K562 (cell line): ENCODE measurements around the gene WDR90. TPM values are rescaled to one million over a fixed set of nuclear protein-coding genes. Genes with fewer than 3 reads are reported as not detected.
A peak's percentile ranks its signal among the peaks of the same experiment; 100 is the strongest.

Experiments used
- ATAC-seq: fragments of 200-7000 bp; cut with Tn5 transposase; 3 replicates; pipeline ENCODE4 v1.9.1; 2020; ENCODE audit warnings: moderate library complexity
- BruUV-seq: library from RNA; stranded (reverse); fragments of 400-500 nt; replicated peaks from 2 replicates; lab custom pipeline; 2021; lab: Mats Ljungman, UMichigan
- CTCF ChIA-PET: fragments of 300-600 bp; formaldehyde crosslinking; extraction: SDS; loops from one replicate; lab custom pipeline; 2021; ENCODE audit warnings: low intra/inter-chr PET ratio; lab: Yijun Ruan, JAX
- POLR2A ChIA-PET: fragments of 300-600, 350-650 bp; sonication (Branson Sonifier 250); formaldehyde crosslinking; extraction: SDS; loops from one replicate; lab custom pipeline; 2021; ENCODE audit warnings: antibody characterized with exemption, inconsistent platforms; lab: Yijun Ruan, JAX
- DNase-seq, 4 experiments: peaks; one replicate each; pipeline versions ENCODE4 v3.0.0 to v3.0.0-alpha.2; 2011 to 2018; ENCODE audit warnings: low spot score in 3 of 4, mixed read lengths in 3 of 4; ENCODE audit errors: extremely low read depth in 1 of 4
- FAIRE-seq: peaks from 2 replicates; lab custom pipeline; 2011; peaks lifted over from hg19 to GRCh38; lab: Jason Lieb, UNC
- H2AFZ ChIP-seq: 2 replicates; pipeline ENCODE4 v1.6.0; 2011; ENCODE audit warnings: low read depth, low read length, control low read depth, inconsistent platforms
- H3K27ac ChIP-seq: fragments of 200-600 bp; 3 replicates; pipeline ENCODE4 v1.8.0; 2011; ENCODE audit warnings: low read depth, mild to moderate bottlenecking, control low read depth, inconsistent platforms, low read length, moderate library complexity, mixed read lengths; ENCODE audit errors: extremely low read depth
- H3K27me3 ChIP-seq, 2 experiments: fragments of 300-600 bp in 1 of 2; 2 replicates in 1 of 2; 3 replicates in 1 of 2; pipeline versions ENCODE4 v1.6.0 to v1.8.0; 2011; ENCODE audit warnings: inconsistent platforms in 2 of 2, low read length in 2 of 2, mild to moderate bottlenecking in 1 of 2, mixed read lengths in 1 of 2, moderate library complexity in 1 of 2; ENCODE audit not compliant: control insufficient read depth in 2 of 2, insufficient read depth in 2 of 2
- H3K36me3 ChIP-seq: fragments of 300-600 bp; 3 replicates; pipeline ENCODE4 v1.8.0; 2011; ENCODE audit warnings: mild to moderate bottlenecking, low read length, inconsistent platforms; ENCODE audit not compliant: control insufficient read depth, insufficient read depth
- H3K4me1 ChIP-seq, 2 experiments: fragments of 200-600 bp in 1 of 2; replicated peaks in 1 of 2; 2 replicates in 1 of 2; 3 replicates in 1 of 2; pipeline versions ENCODE4 v1.5.1 to v1.8.0; 2011; ENCODE audit warnings: inconsistent platforms in 2 of 2, low read length in 2 of 2, mild to moderate bottlenecking in 1 of 2, mixed read lengths in 1 of 2, moderate library complexity in 1 of 2; ENCODE audit not compliant: control insufficient read depth in 2 of 2, insufficient read depth in 2 of 2
- H3K4me2 ChIP-seq: 2 replicates; pipeline ENCODE4 v1.6.1; 2011; ENCODE audit warnings: low read length, control low read depth, inconsistent platforms, mixed read lengths; ENCODE audit not compliant: insufficient read depth
- H3K4me3 ChIP-seq: fragments of 200-600 bp; sonication (generic), shearing (Covaris generic); 2 replicates; pipeline ENCODE4 v1.5.1; 2016; ENCODE audit warnings: control low read depth, inconsistent platforms
- H3K79me2 ChIP-seq: fragments of 200-600 bp; 3 replicates; pipeline ENCODE4 v1.8.0; 2011; ENCODE audit warnings: low read length, inconsistent platforms; ENCODE audit not compliant: control insufficient read depth, insufficient read depth
- H3K9ac ChIP-seq, 2 experiments: 2 replicates each; pipeline versions ENCODE4 v1.6.0 to v1.6.1; 2011; ENCODE audit warnings: low read depth in 2 of 2, low read length in 2 of 2, control low read depth in 1 of 2, inconsistent platforms in 1 of 2, mild to moderate bottlenecking in 1 of 2, mixed read lengths in 1 of 2; ENCODE audit not compliant: insufficient read depth in 1 of 2
- H3K9me1 ChIP-seq: one replicate; pipeline ENCODE4 v1.6.0; 2011; ENCODE audit warnings: inconsistent platforms, mild to moderate bottlenecking, low read length, moderate library complexity; ENCODE audit not compliant: control insufficient read depth, insufficient read depth
- H3K9me3 ChIP-seq: replicated peaks from 2 replicates; pipeline ENCODE4 v1.5.1; 2011; ENCODE audit warnings: low read depth, low read length, inconsistent platforms; ENCODE audit not compliant: control insufficient read depth, insufficient read depth
- H4K20me1 ChIP-seq: replicated peaks from 2 replicates; pipeline ENCODE4 v1.6.1; 2011; ENCODE audit warnings: low read length, inconsistent platforms, mixed read lengths; ENCODE audit not compliant: control insufficient read depth, insufficient read depth
- CBX1 ChIP-seq: sonication (generic); IDR thresholded peaks from 2 replicates; pipeline ENCODE4 v1.6.1; 2016; ENCODE audit warnings: antibody characterized with exemption, low read depth, mild to moderate bottlenecking
- COPS2 ChIP-seq: fragments of 450-650 bp; conservative IDR thresholded peaks from 2 replicates; pipeline ENCODE4 v1.6.1; 2016; ENCODE audit warnings: mild to moderate bottlenecking, moderate library complexity
- CREBBP ChIP-seq: IDR thresholded peaks from one replicate; pipeline ENCODE4 v1.6.1; 2012; ENCODE audit warnings: low read depth, mild to moderate bottlenecking, control low read depth, inconsistent platforms, low read length
- FOXK2 ChIP-seq, 2 experiments: fragments of 450-650 bp; IDR thresholded peaks in 1 of 2; conservative IDR thresholded peaks in 1 of 2; 2 replicates each; pipeline ENCODE4 v1.6.1; 2016; ENCODE audit warnings: low read depth in 2 of 2, mild to moderate bottlenecking in 1 of 2
- GABPB2 ChIP-seq: fragments of 250-450 bp; sonication (Bioruptor Pico); conservative IDR thresholded peaks from 2 replicates; pipeline ENCODE4 v1.5.1; 2021; ENCODE audit warnings: mild to moderate bottlenecking
- NFIC ChIP-seq: fragments of 450-650 bp; IDR thresholded peaks from 2 replicates; pipeline ENCODE4 v1.6.1; 2017; ENCODE audit warnings: mild to moderate bottlenecking, inconsistent platforms
- POLR2B ChIP-seq: fragments of 450-650 bp; IDR thresholded peaks from 2 replicates; pipeline ENCODE4 v1.6.1; 2018; ENCODE audit warnings: low read depth; ENCODE audit not compliant: partially characterized antibody
- PRMT5 ChIP-seq: sonication (generic); formaldehyde crosslinking; IDR thresholded peaks from 2 replicates; pipeline ENCODE4 v1.5.0; 2020; ENCODE audit warnings: missing genetic modification reagents
- RAD51 ChIP-seq: fragments of 450-650 bp; IDR thresholded peaks from 2 replicates; pipeline ENCODE4 v1.7.1; 2016; ENCODE audit warnings: low read depth, mild to moderate bottlenecking, borderline replicate concordance
- RBFOX2 ChIP-seq: fragments of 200-400 bp; formaldehyde crosslinking; IDR thresholded peaks from 2 replicates; pipeline ENCODE4 v1.6.1; 2017; ENCODE audit warnings: low read depth, mild to moderate bottlenecking, low read length, moderate library complexity
- RHOXF2B ChIP-seq: fragments of 250-450 bp; sonication (Bioruptor Pico); conservative IDR thresholded peaks from 2 replicates; pipeline ENCODE4 v1.5.1; 2021
- SRF ChIP-seq, 2 experiments: fragments of 250-450, 450-650 bp in 1 of 2; sonication (Bioruptor Pico) in 1 of 2; sonication (generic) in 1 of 2; formaldehyde crosslinking; IDR thresholded peaks; 2 replicates each; pipeline versions ENCODE4 v1.5.0 to v1.5.1; 2020 to 2022; ENCODE audit warnings: mild to moderate bottlenecking in 1 of 2, missing genetic modification reagents in 1 of 2
- ZNF146 ChIP-seq: IDR thresholded peaks from one replicate; pipeline ENCODE4 v1.6.1; 2018; ENCODE audit warnings: missing compliant biosample characterization; ENCODE audit not compliant: unreplicated experiment
- ZNF764 ChIP-seq: fragments of 250-450 bp; sonication (Bioruptor Pico); IDR thresholded peaks from 2 replicates; pipeline ENCODE4 v1.4.0; 2020; ENCODE audit warnings: low read depth, mild to moderate bottlenecking, moderate library complexity
- WGBS: fragments of 100-300 bp; shearing (Covaris generic); methylation state at CpG from one replicate; pipeline ENCODE4 v1.1.6; 2016; ENCODE audit warnings: low coverage, mixed read lengths; ENCODE audit not compliant: insufficient coverage; ENCODE audit errors: missing lambda C conversion rate; 5-methylcytosine and 5-hydroxymethylcytosine counted together
- in situ Hi-C: fragments of 300-500 bp; cut with MboI; formaldehyde crosslinking; loops from 4 replicates; pipeline ENCODE4 v1.15.0; 2018; ENCODE audit warnings: inconsistent platforms, mixed read lengths
- intact Hi-C: fragments of 100-400 bp; cut with micrococcal nuclease; formaldehyde crosslinking; loops from 2 replicates; pipeline ENCODE4 v1.14.2; 2022
- polyA plus RNA-seq, 8 experiments: library from polyadenylated mRNA; depleted of rRNA in 4 of 8; stranded (reverse) in 5 of 8; unstranded in 3 of 8; fragments of >200 nt; fragmentation: Nextera tagmentation in 2 of 8; fragmentation: Illumina TruSeq in 1 of 8; extraction: Ambion mirVana in 2 of 8; extraction: Trizol in 1 of 8; gene quantifications; 2 replicates each; pipeline versions ENCODE4 v1.2.1 to v1.2.3, GENCODE V29; 2011 to 2014; ENCODE audit warnings: inconsistent platforms in 1 of 8, missing spikeins in 1 of 8
- total RNA-seq, 7 experiments: library from RNA; depleted of rRNA in 6 of 7; stranded (reverse); fragments of >200 nt in 6 of 7; fragmentation: Illumina TruSeq in 2 of 7; extraction: Trizol in 2 of 7; gene quantifications; 2 replicates each; pipeline versions ENCODE4 v1.2.1 to v1.2.3, GENCODE V29; 2011 to 2021; ENCODE audit warnings: low replicate concordance in 1 of 7
- TF ChIP-seq, protein P1 (sequence below), 2 experiments: fragments of 450-650 bp in 1 of 2; sonication (generic) in 1 of 2; formaldehyde crosslinking in 1 of 2; IDR thresholded peaks in 1 of 2; conservative IDR thresholded peaks in 1 of 2; 2 replicates each; pipeline versions ENCODE4 v1.6.1 to v1.8.1; 2016 to 2023; ENCODE audit warnings: mild to moderate bottlenecking in 2 of 2, moderate library complexity in 2 of 2, inconsistent platforms in 1 of 2, missing genetic modification reagents in 1 of 2

Gene WDR90
- total and polyA plus RNA-seq, 9 of the 15 experiments (the other 6 are each of a cell fraction or from before 2014, with no cell fraction given): 0.44 to 12.6 (median 3.3) TPM

DNA sequence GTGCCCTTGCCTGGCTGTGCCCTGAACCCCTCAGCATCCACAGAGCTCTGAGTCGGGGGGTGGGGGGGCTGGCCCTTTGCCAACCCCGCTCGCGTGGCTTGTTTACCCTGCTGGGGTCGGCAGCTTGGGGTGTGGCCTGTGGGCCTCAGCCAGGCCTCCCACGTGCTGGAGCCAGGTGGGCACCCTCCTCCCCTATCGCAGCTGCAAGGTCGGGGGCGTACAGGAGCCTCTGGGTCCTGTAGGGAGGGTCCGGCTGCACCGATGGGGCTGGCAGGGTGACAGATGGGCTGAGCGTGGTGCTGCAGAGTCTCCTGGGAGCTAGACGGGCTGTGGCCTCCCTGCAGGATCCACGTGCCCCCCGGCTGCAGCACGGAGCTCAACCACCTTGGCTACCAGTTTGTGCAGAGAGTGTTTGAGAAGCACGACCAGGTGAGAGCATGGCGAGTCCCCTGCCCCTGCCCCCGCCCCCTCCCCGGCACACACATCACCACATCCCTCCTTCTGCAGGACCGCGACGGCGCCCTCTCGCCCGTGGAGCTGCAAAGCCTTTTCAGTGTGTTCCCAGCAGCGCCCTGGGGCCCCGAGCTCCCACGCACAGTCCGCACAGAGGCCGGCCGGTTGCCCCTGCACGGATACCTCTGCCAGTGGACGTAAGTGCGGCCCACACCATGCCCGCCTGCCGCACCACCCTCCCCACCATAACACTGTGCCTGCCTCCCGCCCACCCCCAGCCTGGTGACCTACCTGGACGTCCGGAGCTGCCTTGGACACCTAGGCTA, 22.4 kb downstream of the WDR90 start:
- H2AFZ ChIP-seq: no peak overlapping the region
- in situ Hi-C loops: loop anchor here (10.0 kb wide), 1 partner anchor 277 kb away; the partner anchor contains the start of gene NME4
- peaks cover 60% of the 10 kb centered on the region for H3K36me3 ChIP-seq
- H3K9me1 ChIP-seq: no peaks in the 10 kb centered on the region
- ATAC-seq (no peak), FAIRE-seq (no peak), DNase-seq (no peak)
- ChIA-PET POLR2A (interaction anchor here (1.1 kb wide), 1 partner anchor 83 kb away, joined by 3 read pairs; no protein-coding TSS in a partner anchor), CTCF (no interaction called here)
- intact Hi-C loops: no loop called here
- no peak overlapping the region for H3K27ac ChIP-seq
- no peak overlapping the region for H3K4me2 ChIP-seq
- H3K79me2 ChIP-seq: peaks cover 28% of the 10 kb centered on the region
- H3K9ac ChIP-seq: peak overlapping the region in 1 of 2 experiments; percentile 52; a peak in 2 of 4 replicates
- no peak overlapping the region for H3K4me3 ChIP-seq
- no TSS peak for BruUV-seq
- 90% methylated on average over 28 of the region's 40 CpGs for WGBS
- H3K4me1 ChIP-seq: peaks cover 24 to 98% of the 10 kb centered on the region in 2 experiments
- H3K9me3 ChIP-seq: no peaks in the 10 kb centered on the region
- no peaks in the 10 kb centered on the region for H3K27me3 ChIP-seq
- H4K20me1 ChIP-seq: 0 out of 2 replicates have a peak, but pooled peaks cover 4% of the 10 kb centered on the region
- TF ChIP-seq COPS2 (no peak), NFIC (peak; percentile 76), ZNF146 (no peak), FOXK2 (conservative IDR thresholded peaks at IDR 0.05 in 1 of 2, IDR thresholded peaks at IDR 0.05 in 1 of 2; ENCODE audit: low read depth in 2 of 2) (no peak), GABPB2 (CRISPR knock-in tag) (no peak), ZNF764 (CRISPR knock-in tag) (no peak), POLR2B (no peak), RHOXF2B (CRISPR knock-in tag) (no peak), RAD51 (no peak), CREBBP (no peak), PRMT5 (no peak), RBFOX2 (peak; percentile 39), CBX1 (no peak), SRF (CRISPR knock-in tag; IDR thresholded peaks at IDR 0.05) (no peak)
- TF ChIP-seq, protein P1, sequence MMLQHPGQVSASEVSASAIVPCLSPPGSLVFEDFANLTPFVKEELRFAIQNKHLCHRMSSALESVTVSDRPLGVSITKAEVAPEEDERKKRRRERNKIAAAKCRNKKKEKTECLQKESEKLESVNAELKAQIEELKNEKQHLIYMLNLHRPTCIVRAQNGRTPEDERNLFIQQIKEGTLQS (IDR thresholded peaks at IDR 0.05): no peak
- TF ChIP-seq, protein P1 (CRISPR knock-in tag; conservative IDR thresholded peaks at IDR 0.05): no peak
